GM19351 (cell line): ENCODE measurements around the gene RBP5.
"Not testable (repeated sequence)": the region's sequence is repeated elsewhere in the genome, so short reads cannot be mapped to it uniquely, and the experiment has no call there.

ENCODE experiments used
- ATAC-seq: cut with Tn5 transposase; IDR thresholded peaks from one replicate; pipeline ENCODE4 v1.9.1; 2021; ENCODE audit warnings: mild to moderate bottlenecking, moderate library complexity; ENCODE audit not compliant: unreplicated experiment

RBP5 gene

GRCh38 chr12:7123806-7124522 is 4.7 kb downstream of the RBP5 start:
- no peak for ATAC-seq

GRCh38 chr12:7122811-7123769 is 5.6 kb downstream of the RBP5 start:
- no peak for ATAC-seq

- ATAC-seq, result no peak
These were observed 7.4 kb downstream of the RBP5 start for GRCh38 chr12:7121324-7121723.

GRCh38 chr12:7120166-7120565 is 8.5 kb downstream of the RBP5 start:
- ATAC-seq, result no peak

GRCh38 chr12:7118881-7119280 is 9.8 kb downstream of the RBP5 start:
- ATAC-seq, result no peak

GRCh38 chr12:7117670-7118069 is 11.0 kb downstream of the RBP5 start:
- no peak for ATAC-seq

- ATAC-seq, result no peak
These were observed 11.8 kb downstream of the RBP5 start for GRCh38 chr12:7116916-7117315.

GRCh38 chr12:7116196-7116595 is 12.5 kb downstream of the RBP5 start:
- no peak for ATAC-seq

GRCh38 chr12:7114851-7115250 is 13.8 kb downstream of the RBP5 start:
- no peak for ATAC-seq

- no peak for ATAC-seq
These were observed 14.7 kb downstream of the RBP5 start for GRCh38 chr12:7114008-7114407.

- no peak for ATAC-seq
These were observed 15.3 kb downstream of the RBP5 start for GRCh38 chr12:7113389-7113871.

- no peak for ATAC-seq
These were observed 16.6 kb downstream of the RBP5 start for GRCh38 chr12:7112041-7112440.

GRCh38 chr12:7110661-7111060 is 18.0 kb downstream of the RBP5 start:
- ATAC-seq, result no peak

GRCh38 chr12:7109572-7109920 is 19.1 kb downstream of the RBP5 start:
- no peak for ATAC-seq

GRCh38 chr12:7108796-7109571 is 19.7 kb downstream of the RBP5 start, which contains the start of gene C1RL:
TSS of gene C1RL (minus strand) at chr12:7109214. CDS start at chr12:7109180, 34 bp downstream.
- peak; percentile 30 for ATAC-seq

- ATAC-seq, result peak; percentile 89
These were observed 20.5 kb downstream of the RBP5 start for GRCh38 chr12:7108003-7108795.

- peak; percentile 1 for ATAC-seq
These were observed 21.1 kb downstream of the RBP5 start for GRCh38 chr12:7107636-7108002.

- not testable (repeated sequence) for ATAC-seq
These were observed 21.5 kb downstream of the RBP5 start for GRCh38 chr12:7107181-7107580.

- ATAC-seq, result no peak
These were observed 22.6 kb downstream of the RBP5 start for GRCh38 chr12:7106082-7106481.

- no peak for ATAC-seq
These were observed 24.7 kb downstream of the RBP5 start for GRCh38 chr12:7103837-7104584.
